IMR-90 (cell line): Measurements from ENCODE around the gene FTO. TPM values are rescaled to one million over a fixed set of nuclear protein-coding genes. Genes with fewer than 3 reads are reported as not detected.

Experiments
- ATAC-seq: fragments of 200-7000 bp; cut with Tn5 transposase; 2 replicates; pipeline ENCODE4 v1.9.1; 2020; ENCODE audit warnings: low read depth, mild to moderate bottlenecking, moderate library complexity
- BruUV-seq: library from RNA; stranded (reverse); fragments of 400-500 nt; replicated peaks from 2 replicates; lab custom pipeline; 2021; lab: Mats Ljungman, UMichigan
- CTCF ChIA-PET: fragments of 300-600 bp; formaldehyde crosslinking; extraction: SDS; loops from one replicate; lab custom pipeline; 2021; ENCODE audit warnings: antibody characterized with exemption; lab: Yijun Ruan, JAX
- POLR2A ChIA-PET: fragments of 300-600 bp; sonication (Branson Sonifier 250); formaldehyde crosslinking; loops from one replicate; lab custom pipeline; 2022; ENCODE audit warnings: antibody characterized with exemption; ENCODE audit not compliant: unreplicated experiment; lab: Charles Lee
- DNase-seq: peaks from one replicate; pipeline ENCODE4 v3.0.0; 2013
- H2AFZ ChIP-seq: replicated peaks from 2 replicates; pipeline ENCODE3; 2013; ENCODE audit warnings: low read length, mild to moderate bottlenecking; ENCODE audit not compliant: poor library complexity
- H2AK5ac ChIP-seq: 2 replicates; pipeline ENCODE4 v1.6.1; 2013; ENCODE audit warnings: low read depth, low read length, inconsistent platforms
- H2AK9ac ChIP-seq: replicated peaks from 2 replicates; pipeline ENCODE3; 2013; ENCODE audit warnings: mild to moderate bottlenecking, low read depth, low read length, moderate library complexity; ENCODE audit not compliant: poor library complexity
- H2BK120ac ChIP-seq: 2 replicates; pipeline ENCODE4 v1.6.1; 2013; ENCODE audit warnings: low read depth, low read length, inconsistent platforms
- H2BK15ac ChIP-seq: 3 replicates; pipeline ENCODE4 v1.6.1; 2013; ENCODE audit warnings: low read depth, low read length, inconsistent platforms
- H2BK20ac ChIP-seq: 2 replicates; pipeline ENCODE4 v1.6.1; 2013; ENCODE audit warnings: low read depth, mild to moderate bottlenecking, inconsistent platforms, low read length, moderate library complexity
- H2BK5ac ChIP-seq: 2 replicates; pipeline ENCODE4 v1.6.1; 2013; ENCODE audit warnings: mild to moderate bottlenecking, low read depth, low read length, inconsistent platforms; ENCODE audit not compliant: poor library complexity, severe bottlenecking
- H3K14ac ChIP-seq: replicated peaks from 2 replicates; pipeline ENCODE4 v1.6.1; 2013; ENCODE audit warnings: low read depth, low read length, inconsistent platforms
- H3K18ac ChIP-seq: 2 replicates; pipeline ENCODE4 v1.6.1; 2013; ENCODE audit warnings: low read depth, low read length, control low read depth
- H3K23ac ChIP-seq: 2 replicates; pipeline ENCODE4 v1.6.1; 2013; ENCODE audit warnings: low read depth, low read length, inconsistent platforms
- H3K27ac ChIP-seq: 2 replicates; pipeline ENCODE4 v1.5.1; 2013; ENCODE audit warnings: mild to moderate bottlenecking, control low read depth, low read length; ENCODE audit not compliant: insufficient read depth
- H3K27me3 ChIP-seq: 2 replicates; pipeline ENCODE4 v1.6.1; 2013; ENCODE audit warnings: low read length; ENCODE audit not compliant: control insufficient read depth, insufficient read depth
- H3K36me3 ChIP-seq: 2 replicates; pipeline ENCODE4 v1.6.1; 2013; ENCODE audit warnings: low read length, mixed read lengths; ENCODE audit not compliant: control insufficient read depth, insufficient read depth
- H3K4ac ChIP-seq: 2 replicates; pipeline ENCODE4 v1.6.1; 2013; ENCODE audit warnings: low read depth, low read length, inconsistent platforms
- H3K4me1 ChIP-seq: 2 replicates; pipeline ENCODE4 v1.6.1; 2013; ENCODE audit warnings: low read length, mixed read lengths; ENCODE audit not compliant: control insufficient read depth, insufficient read depth
- H3K4me2 ChIP-seq: 2 replicates; pipeline ENCODE4 v1.6.1; 2013; ENCODE audit warnings: low read depth, mild to moderate bottlenecking, control low read depth, low read length, moderate library complexity
- H3K4me3 ChIP-seq: 2 replicates; pipeline ENCODE4 v1.5.1; 2013; ENCODE audit warnings: low read depth, mild to moderate bottlenecking, control low read depth, low read length, moderate library complexity; ENCODE audit not compliant: insufficient read depth
- H3K56ac ChIP-seq: 2 replicates; pipeline ENCODE4 v1.6.1; 2013; ENCODE audit warnings: low read length, inconsistent platforms; ENCODE audit not compliant: insufficient read depth; ENCODE audit errors: extremely low read depth
- H3K79me1 ChIP-seq, 2 experiments: 2 replicates each; pipeline ENCODE4 v1.6.1; 2013; ENCODE audit warnings: low read length in 2 of 2, inconsistent platforms in 1 of 2, low read depth in 1 of 2
- H3K9ac ChIP-seq: 2 replicates; pipeline ENCODE4 v1.6.1; 2013; ENCODE audit warnings: low read depth, low read length, control low read depth
- H3K9me1 ChIP-seq: 2 replicates; pipeline ENCODE4 v1.6.1; 2013; ENCODE audit warnings: low read length, inconsistent platforms; ENCODE audit not compliant: insufficient read depth
- H3K9me3 ChIP-seq: 2 replicates; pipeline ENCODE4 v1.6.1; 2013; ENCODE audit warnings: low read length; ENCODE audit not compliant: control insufficient read depth, insufficient read depth
- H4K20me1 ChIP-seq: 2 replicates; pipeline ENCODE4 v1.6.1; 2013; ENCODE audit warnings: low read length, inconsistent platforms; ENCODE audit not compliant: insufficient read depth
- H4K5ac ChIP-seq: 2 replicates; pipeline ENCODE4 v1.6.1; 2013; ENCODE audit warnings: mild to moderate bottlenecking, low read depth, low read length, control low read depth
- H4K8ac ChIP-seq, 2 experiments: 2 replicates each; pipeline ENCODE4 v1.6.1; 2013; ENCODE audit warnings: low read depth in 2 of 2, low read length in 2 of 2, control low read depth in 1 of 2, inconsistent platforms in 1 of 2
- H4K91ac ChIP-seq: 2 replicates; pipeline ENCODE4 v1.6.1; 2013; ENCODE audit warnings: low read depth, low read length, inconsistent platforms; ENCODE audit not compliant: insufficient read depth
- BHLHE40 ChIP-seq: fragments of 150-350 bp; IDR thresholded peaks from 2 replicates; pipeline ENCODE4 v1.6.1; 2016; ENCODE audit warnings: mild to moderate bottlenecking, low read depth, low read length
- CEBPB ChIP-seq: IDR thresholded peaks from 2 replicates; pipeline ENCODE4 v1.6.1; 2012; ENCODE audit warnings: low read depth, low read length, improper control_type of control experiment
- CHD1 ChIP-seq: IDR thresholded peaks from 2 replicates; pipeline ENCODE4 v1.6.1; 2012; ENCODE audit warnings: low read depth, low read length, improper control_type of control experiment
- FOS ChIP-seq: fragments of 150-350 bp; IDR thresholded peaks from 2 replicates; pipeline ENCODE4 v1.6.1; 2016; ENCODE audit warnings: low read depth, low read length
- MAFK ChIP-seq: IDR thresholded peaks from 2 replicates; pipeline ENCODE4 v1.6.1; 2012; ENCODE audit warnings: low read depth, low read length, improper control_type of control experiment
- MAZ ChIP-seq: IDR thresholded peaks from 2 replicates; pipeline ENCODE4 v1.6.1; 2012; ENCODE audit warnings: low read depth, mild to moderate bottlenecking, low read length, improper control_type of control experiment, moderate library complexity, borderline replicate concordance
- MXI1 ChIP-seq: IDR thresholded peaks from 2 replicates; pipeline ENCODE4 v1.6.1; 2012; ENCODE audit warnings: low read depth, mild to moderate bottlenecking, low read length, moderate library complexity, borderline replicate concordance
- NFE2L2 ChIP-seq: fragments of 150-350 bp; IDR thresholded peaks from 2 replicates; pipeline ENCODE4 v1.6.1; 2016; ENCODE audit warnings: low read depth, mild to moderate bottlenecking, low read length
- RAD21 ChIP-seq: IDR thresholded peaks from 2 replicates; pipeline ENCODE4 v1.6.1; 2012; ENCODE audit warnings: low read length, improper control_type of control experiment
- RCOR1 ChIP-seq: IDR thresholded peaks from 2 replicates; pipeline ENCODE4 v1.6.1; 2012; ENCODE audit warnings: mild to moderate bottlenecking, low read length, improper control_type of control experiment; ENCODE audit not compliant: insufficient replicate concordance
- RFX5 ChIP-seq: IDR thresholded peaks from 2 replicates; pipeline ENCODE4 v1.8.0; 2012; ENCODE audit warnings: low read depth, mild to moderate bottlenecking, low read length, moderate library complexity
- SMC3 ChIP-seq: fragments of 150-350 bp; IDR thresholded peaks from 2 replicates; pipeline ENCODE4 v1.6.1; 2016; ENCODE audit warnings: low read depth, mild to moderate bottlenecking, antibody characterized with exemption, low read length, moderate library complexity
- WGBS, 2 experiments: methylation state at CpG; one replicate each; pipeline versions ENCODE4 v1.1.5 to v1.1.7; 2013; ENCODE audit warnings: missing lambda C conversion rate in 2 of 2; ENCODE audit not compliant: insufficient read length in 1 of 2; ENCODE audit errors: extremely low coverage in 2 of 2; 5-methylcytosine and 5-hydroxymethylcytosine counted together
- dilution Hi-C: fragments of 300-500 bp; cut with HindIII; formaldehyde crosslinking; loops from one replicate; pipeline ENCODE4 v1.14.3; 2018; ENCODE audit warnings: low sequenced_read_pairs; ENCODE audit not compliant: unreplicated experiment
- in situ Hi-C: fragments of 300-500 bp; cut with MboI; formaldehyde crosslinking; loops from 3 replicates; pipeline ENCODE4 v1.14.3; 2019; ENCODE audit warnings: low sequenced_read_pairs, inconsistent platforms, mixed read lengths
- intact Hi-C: fragments of 100-400 bp; cut with micrococcal nuclease; formaldehyde crosslinking; loops from 2 replicates; pipeline ENCODE4 v1.10.0; 2022
- polyA plus RNA-seq, 3 experiments: library from polyadenylated mRNA; depleted of rRNA; stranded (reverse); fragments of >200 nt; gene quantifications; 2 replicates each; pipeline ENCODE4 v1.2.3, GENCODE V29; 2012; ENCODE audit warnings: low replicate concordance in 1 of 3
- total RNA-seq: library from RNA; depleted of rRNA; stranded (reverse); fragments of >200 nt; gene quantifications from 2 replicates; pipeline ENCODE4 v1.2.3, GENCODE V29; 2012
- TF ChIP-seq, protein P1 (sequence below): conservative IDR thresholded peaks from 2 replicates; pipeline ENCODE4 v1.5.1; 2012; ENCODE audit warnings: mild to moderate bottlenecking, low read depth, low read length, improper control_type of control experiment

Gene FTO
- total and polyA plus RNA-seq, 2 of the 4 experiments (the other 2 are of a cell fraction), result 70.3 to 132 TPM

DNA sequence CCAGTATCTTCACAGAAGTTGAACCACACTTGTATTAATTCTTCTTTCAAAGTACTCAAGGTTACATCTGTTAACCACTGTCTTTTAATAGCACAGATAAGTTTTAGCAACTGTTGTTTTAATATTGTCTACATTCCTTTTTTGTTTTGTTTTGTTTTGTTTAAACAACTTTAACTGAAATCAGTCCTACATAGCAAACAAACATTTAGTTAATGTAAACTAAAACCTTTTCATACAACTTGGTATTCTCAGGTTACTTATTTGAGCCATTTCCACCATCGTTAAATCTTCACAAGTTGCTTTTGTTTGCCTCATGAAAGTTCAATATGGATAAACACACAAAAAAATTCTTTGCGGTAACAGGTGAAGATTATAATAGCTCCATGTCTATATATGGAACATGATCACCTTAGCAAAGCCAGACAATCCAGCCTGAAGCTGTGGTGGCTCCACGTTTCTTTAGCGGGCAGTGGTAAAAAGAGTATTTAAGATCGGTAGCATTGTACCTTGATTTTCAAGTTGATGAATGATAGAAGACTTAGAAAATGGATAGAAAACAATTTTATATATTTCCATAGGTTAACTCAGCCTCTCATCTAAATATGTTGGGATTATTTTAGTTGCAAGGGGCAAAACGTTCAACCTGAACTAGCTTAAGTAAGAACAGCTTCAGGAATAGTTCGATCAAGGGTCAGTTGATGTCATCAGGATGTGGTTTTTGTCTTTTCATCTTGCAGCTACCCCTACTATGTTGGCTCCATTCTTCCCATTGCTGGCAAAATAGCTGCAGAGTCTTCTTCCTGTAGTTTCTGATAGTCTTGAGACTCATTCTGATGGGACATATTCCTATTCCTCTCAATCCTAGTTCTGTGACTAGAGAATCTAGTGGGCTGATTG, 182.8 kb downstream of the FTO start:
- Histone ChIP-seq H3K4me3 (no peak overlapping the region), H3K14ac (no peak overlapping the region), H3K18ac (no peak overlapping the region), H3K9me3 (no peaks in the 10 kb centered on the region), H4K20me1 (no peaks in the 10 kb centered on the region), H4K5ac (no peak overlapping the region), H3K23ac (no peak overlapping the region), H2BK120ac (no peak overlapping the region), H2BK5ac (no peak overlapping the region), H3K9me1 (no peaks in the 10 kb centered on the region), H3K4me2 (no peak overlapping the region), H4K91ac (no peak overlapping the region), H3K79me1 (no peaks in the 10 kb centered on the region; a peak in 1 of 4 replicates), H2AFZ (no peak overlapping the region), H3K4me1 (peaks cover under 1% of the 10 kb centered on the region), H3K56ac (no peak overlapping the region), H2BK15ac (no peak overlapping the region), H3K27ac (no peak overlapping the region), H2AK5ac (no peak overlapping the region), H3K36me3 (peaks cover 10% of the 10 kb centered on the region), H2BK20ac (no peak overlapping the region), H2AK9ac (no peak overlapping the region), H3K9ac (no peak overlapping the region), H4K8ac (no peak overlapping the region), H3K4ac (no peak overlapping the region), H3K27me3 (no peaks in the 10 kb centered on the region)
- BruUV-seq, result no TSS peak
- ChIA-PET CTCF (no interaction called here), POLR2A (no interaction called here)
- WGBS, 2 experiments, result no CpG with 5 or more reads among the region's 7 CpGs
- dilution Hi-C loops (no loop called here), intact Hi-C loops (no loop called here), in situ Hi-C loops (loop anchor here (25.0 kb wide), 1 partner anchor 1051 kb away; the partner anchor contains the start of gene IRX5)
- no peak for ATAC-seq
- no peak for TF ChIP-seq MAFK
- TF ChIP-seq RAD21, result no peak
- no peak for TF ChIP-seq RCOR1
- TF ChIP-seq NFE2L2, result no peak
- TF ChIP-seq BHLHE40, result no peak
- TF ChIP-seq MAZ, result no peak
- TF ChIP-seq MXI1, result no peak
- TF ChIP-seq RFX5, result no peak
- TF ChIP-seq FOS, result no peak
- no peak for TF ChIP-seq SMC3
- TF ChIP-seq, protein P1, sequence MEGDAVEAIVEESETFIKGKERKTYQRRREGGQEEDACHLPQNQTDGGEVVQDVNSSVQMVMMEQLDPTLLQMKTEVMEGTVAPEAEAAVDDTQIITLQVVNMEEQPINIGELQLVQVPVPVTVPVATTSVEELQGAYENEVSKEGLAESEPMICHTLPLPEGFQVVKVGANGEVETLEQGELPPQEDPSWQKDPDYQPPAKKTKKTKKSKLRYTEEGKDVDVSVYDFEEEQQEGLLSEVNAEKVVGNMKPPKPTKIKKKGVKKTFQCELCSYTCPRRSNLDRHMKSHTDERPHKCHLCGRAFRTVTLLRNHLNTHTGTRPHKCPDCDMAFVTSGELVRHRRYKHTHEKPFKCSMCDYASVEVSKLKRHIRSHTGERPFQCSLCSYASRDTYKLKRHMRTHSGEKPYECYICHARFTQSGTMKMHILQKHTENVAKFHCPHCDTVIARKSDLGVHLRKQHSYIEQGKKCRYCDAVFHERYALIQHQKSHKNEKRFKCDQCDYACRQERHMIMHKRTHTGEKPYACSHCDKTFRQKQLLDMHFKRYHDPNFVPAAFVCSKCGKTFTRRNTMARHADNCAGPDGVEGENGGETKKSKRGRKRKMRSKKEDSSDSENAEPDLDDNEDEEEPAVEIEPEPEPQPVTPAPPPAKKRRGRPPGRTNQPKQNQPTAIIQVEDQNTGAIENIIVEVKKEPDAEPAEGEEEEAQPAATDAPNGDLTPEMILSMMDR, result no peak
- TF ChIP-seq CEBPB, result no peak
- TF ChIP-seq CHD1, result no peak
- no peak for DNase-seq
